Naive B cell (primary cell): Measurements from ENCODE around the gene DNAH1. TPM values are rescaled to one million over a fixed set of nuclear protein-coding genes. Genes with fewer than 3 reads are reported as not detected.
A peak's percentile ranks its signal among the peaks of the same experiment; 100 is the strongest.

Experiments used
- ATAC-seq, 2 donors: fragments of 150-1000 bp; cut with Tn5 transposase; 2 replicates each; pipeline ENCODE4 v1.10.0; 2021; ENCODE audit warnings: low read depth in 2 of 2, mild to moderate bottlenecking in 2 of 2, moderate library complexity in 2 of 2
- DNase-seq: peaks from one replicate; pipeline ENCODE4 v3.0.0; 2022
- H3K27ac Mint-ChIP-seq, 6 donors: one replicate each; pipeline ENCODE4 v1.8.0; 2020 to 2022; ENCODE audit warnings: mild to moderate bottlenecking in 6 of 6, mixed read lengths in 6 of 6, moderate library complexity in 5 of 6, inconsistent platforms in 2 of 6
- H3K27me3 Mint-ChIP-seq, 3 donors: one replicate each; pipeline ENCODE4 v1.8.0; 2021 to 2022; ENCODE audit warnings: mixed read lengths in 3 of 3, mild to moderate bottlenecking in 1 of 3
- H3K36me3 Mint-ChIP-seq, 2 donors: one replicate each; pipeline ENCODE4 v1.8.0; 2020 to 2022; ENCODE audit warnings: mixed read lengths in 2 of 2, inconsistent platforms in 1 of 2, mild to moderate bottlenecking in 1 of 2
- H3K4me1 Mint-ChIP-seq, 3 donors: one replicate each; pipeline ENCODE4 v1.8.0; 2020 to 2022; ENCODE audit warnings: mixed read lengths in 3 of 3, inconsistent platforms in 1 of 3, mild to moderate bottlenecking in 1 of 3, moderate library complexity in 1 of 3
- H3K4me3 Mint-ChIP-seq, 8 donors: one replicate each; pipeline ENCODE4 v1.8.0; 2020 to 2022; ENCODE audit warnings: mild to moderate bottlenecking in 8 of 8, mixed read lengths in 8 of 8, moderate library complexity in 8 of 8, inconsistent platforms in 2 of 8
- H3K9me3 Mint-ChIP-seq, 7 donors: one replicate each; pipeline ENCODE4 v1.8.0; 2020 to 2022; ENCODE audit warnings: mixed read lengths in 7 of 7, mild to moderate bottlenecking in 5 of 7, inconsistent platforms in 2 of 7, moderate library complexity in 1 of 7
- polyA plus RNA-seq, 6 donors: library from polyadenylated mRNA; unstranded; fragments of 300-500 nt; fragmentation: Illumina TruSeq; gene quantifications; one replicate each; pipeline ENCODE4 v1.2.3, GENCODE V29; 2021; ENCODE audit warnings: low read depth in 6 of 6

DNAH1 gene
- polyA plus RNA-seq, 6 donors from 2014 or later = 0.45 to 1.6 (median 0.65) TPM; not detected in 1

DNA sequence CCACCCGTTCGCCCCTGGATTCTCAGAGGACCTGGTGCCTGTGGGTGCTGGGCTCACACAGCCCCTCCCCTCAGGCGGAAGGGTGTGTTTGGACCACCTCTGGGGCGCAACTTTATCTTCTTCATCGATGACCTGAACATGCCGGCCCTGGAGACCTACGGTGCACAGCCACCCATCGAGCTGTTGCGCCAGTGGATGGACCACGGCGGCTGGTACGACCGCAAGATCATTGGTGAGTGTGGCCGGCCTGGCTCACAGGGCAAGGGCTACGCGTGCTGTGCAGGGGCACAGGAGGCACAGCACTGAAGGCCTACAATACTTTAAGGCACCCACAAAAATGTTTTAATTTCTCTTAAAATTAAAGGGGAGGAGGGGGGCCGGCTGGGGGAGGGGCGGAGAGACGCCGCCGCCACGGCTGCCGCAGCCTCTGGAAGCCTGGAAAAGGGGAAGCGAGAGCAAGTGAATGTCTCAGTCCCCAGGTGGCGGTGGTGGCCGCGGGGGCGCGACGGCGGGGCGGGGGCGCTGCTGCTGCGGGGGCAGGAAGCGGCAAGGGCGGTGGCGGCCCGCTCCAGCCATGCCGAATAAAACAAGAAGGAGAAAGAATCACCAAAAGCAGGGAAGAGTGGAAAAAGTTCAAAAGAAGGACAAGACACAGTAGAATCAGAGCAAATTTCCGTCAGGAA lies 56.8 kb downstream of the DNAH1 start:
- Mint-ChIP-seq H3K4me3 (peak overlapping the region; percentile 46 to 88 (median 66)), H3K9me3 (no peaks in the 10 kb centered on the region), H3K4me1 (peaks cover 20 to 29% (median 21%) of the 10 kb centered on the region in 3 donors), H3K36me3 (peaks cover 0 to 4% of the 10 kb centered on the region in 2 donors), H3K27ac (peak overlapping the region; percentile 12 to 86 (median 80)), H3K27me3 (no peaks in the 10 kb centered on the region)
- DNase-seq (peak; percentile 78), ATAC-seq (peak; percentile 96 to 97)

DNA sequence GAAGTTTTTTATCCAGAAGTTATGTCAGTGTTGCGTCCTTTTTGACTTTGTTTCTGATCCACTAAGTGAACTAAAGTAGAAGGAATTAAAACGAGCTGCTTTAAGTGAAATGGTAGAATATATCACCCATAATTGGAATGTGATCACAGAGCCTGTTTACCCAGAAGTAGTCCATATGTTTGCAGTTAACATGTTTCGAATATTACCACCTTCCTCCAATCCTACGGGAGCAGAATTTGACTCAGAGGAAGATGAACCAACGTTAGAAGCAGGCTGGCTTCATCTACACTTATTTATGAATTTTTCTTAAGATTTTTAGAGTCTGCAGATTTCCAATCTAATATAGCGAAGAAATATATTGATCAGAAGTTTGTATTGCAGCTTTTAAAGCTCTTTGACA lies 57.6 kb downstream of the DNAH1 start:
- H3K27me3 Mint-ChIP-seq = no peaks in the 10 kb centered on the region
- peaks cover 0 to 4% of the 10 kb centered on the region in 2 donors for H3K36me3 Mint-ChIP-seq
- peak overlapping the region; percentile 56 to 86 (median 80) for H3K27ac Mint-ChIP-seq
- DNase-seq (no peak), ATAC-seq (no peak)
- H3K9me3 Mint-ChIP-seq = no peaks in the 10 kb centered on the region
- peaks cover 20 to 29% (median 21%) of the 10 kb centered on the region in 3 donors for H3K4me1 Mint-ChIP-seq
- H3K4me3 Mint-ChIP-seq = peak overlapping the region; percentile 46 to 88 (median 66)

DNA sequence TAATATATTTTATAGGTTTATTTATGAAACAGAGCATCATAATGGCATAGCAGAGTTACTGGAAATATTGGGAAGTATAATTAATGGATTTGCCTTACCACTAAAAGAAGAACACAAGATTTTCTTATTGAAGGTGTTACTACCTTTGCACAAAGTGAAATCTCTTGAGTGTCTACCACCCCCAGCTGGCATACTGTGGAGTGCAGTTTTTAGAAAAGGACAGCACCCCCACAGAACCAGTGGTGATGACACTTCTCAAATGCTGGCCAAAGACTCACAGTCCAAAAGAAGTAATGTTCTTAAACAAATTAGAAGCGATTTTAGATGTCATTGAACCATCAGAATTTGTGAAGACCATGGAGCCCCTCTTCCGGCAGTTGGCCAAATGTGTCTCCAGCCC lies 58.1 kb downstream of the DNAH1 start:
- H3K36me3 Mint-ChIP-seq = peaks cover 0 to 4% of the 10 kb centered on the region in 2 donors
- H3K27ac Mint-ChIP-seq = peak overlapping the region in 4 of 6 donors; percentile 31 to 59 (median 48)
- peaks cover 20 to 29% (median 26%) of the 10 kb centered on the region in 3 donors for H3K4me1 Mint-ChIP-seq
- H3K4me3 Mint-ChIP-seq = no peak overlapping the region
- ATAC-seq = no peak
- H3K27me3 Mint-ChIP-seq = no peaks in the 10 kb centered on the region
- no peaks in the 10 kb centered on the region for H3K9me3 Mint-ChIP-seq
- no peak for DNase-seq

DNA sequence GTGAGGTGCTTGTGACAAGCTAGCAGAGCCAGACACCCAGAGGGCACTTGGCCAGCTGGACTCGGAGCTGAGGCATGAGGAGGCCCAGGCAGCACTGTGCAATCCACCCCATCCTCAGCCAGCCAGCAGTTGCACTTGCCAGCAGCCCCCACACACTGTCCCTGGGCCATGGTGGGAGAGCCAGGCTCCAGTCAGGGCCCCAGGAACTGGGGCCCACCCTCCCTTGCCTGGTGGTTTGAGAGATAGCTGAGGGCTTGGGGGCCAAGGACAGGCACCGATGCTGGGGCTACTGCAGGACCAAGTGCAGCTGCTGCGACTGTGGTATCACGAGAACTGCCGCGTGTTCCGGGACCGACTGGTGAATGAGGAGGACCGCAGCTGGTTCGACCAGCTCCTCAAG lies 63.5 kb downstream of the DNAH1 start:
- DNase-seq (no peak), ATAC-seq (no peak)
- H3K4me1 Mint-ChIP-seq = peaks cover 3 to 15% (median 6%) of the 10 kb centered on the region in 3 donors
- H3K4me3 Mint-ChIP-seq = peak overlapping the region in 1 of 8 donors; percentile 15
- peaks cover 0 to 4% of the 10 kb centered on the region in 2 donors for H3K36me3 Mint-ChIP-seq
- H3K27me3 Mint-ChIP-seq = no peaks in the 10 kb centered on the region
- H3K9me3 Mint-ChIP-seq = no peaks in the 10 kb centered on the region
- H3K27ac Mint-ChIP-seq = peak overlapping the region in 3 of 6 donors; percentile 58 to 76 (median 59)

DNA sequence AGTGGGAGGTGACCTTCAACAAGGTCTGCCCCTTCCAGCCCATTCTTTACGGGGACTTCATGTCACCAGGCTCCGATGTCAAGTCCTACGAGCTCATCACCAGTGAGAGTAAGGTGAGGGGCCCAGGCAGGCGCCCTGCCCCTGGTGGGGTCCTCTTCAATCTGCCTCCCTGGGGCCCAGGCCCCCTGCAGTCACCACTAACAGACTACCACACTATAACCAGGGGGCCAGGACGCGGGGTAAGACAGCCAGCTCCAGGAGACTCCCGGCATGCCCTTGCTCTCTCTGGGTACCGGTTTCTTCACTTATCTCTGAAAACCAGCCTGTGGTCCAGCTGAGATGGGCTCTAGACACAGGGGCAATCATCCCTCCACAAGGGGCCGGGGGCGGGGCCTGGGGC lies 63.9 kb downstream of the DNAH1 start:
- DNase-seq (no peak), ATAC-seq (no peak)
- Mint-ChIP-seq H3K9me3 (no peaks in the 10 kb centered on the region), H3K27ac (peak overlapping the region in 1 of 6 donors; percentile 58), H3K4me3 (no peak overlapping the region), H3K27me3 (no peaks in the 10 kb centered on the region), H3K36me3 (peaks cover 0 to 4% of the 10 kb centered on the region in 2 donors), H3K4me1 (peaks cover 2 to 15% (median 6%) of the 10 kb centered on the region in 3 donors)

DNA sequence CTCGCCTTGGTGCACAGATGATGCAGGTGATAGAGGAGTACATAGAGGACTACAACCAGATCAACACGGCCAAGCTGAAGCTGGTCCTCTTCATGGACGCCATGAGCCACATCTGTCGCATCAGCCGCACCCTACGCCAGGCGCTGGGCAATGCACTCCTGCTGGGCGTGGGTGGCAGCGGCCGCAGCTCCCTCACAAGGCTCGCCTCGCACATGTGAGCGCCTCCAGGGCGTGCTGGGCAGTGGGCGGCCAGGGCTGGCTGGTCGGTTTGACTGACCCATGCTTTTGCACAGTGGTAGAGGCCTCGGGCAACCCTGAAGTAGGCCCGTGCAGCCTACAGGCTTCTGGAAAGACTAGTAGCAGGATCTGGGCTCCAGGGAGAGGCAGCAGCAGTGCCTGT lies 65.5 kb downstream of the DNAH1 start:
- Mint-ChIP-seq H3K4me1 (peaks cover 2 to 18% (median 6%) of the 10 kb centered on the region in 3 donors), H3K27ac (peak overlapping the region in 1 of 6 donors; percentile 24), H3K9me3 (no peaks in the 10 kb centered on the region), H3K4me3 (no peak overlapping the region), H3K36me3 (no peaks in the 10 kb centered on the region), H3K27me3 (no peaks in the 10 kb centered on the region)
- DNase-seq = no peak
- no peak for ATAC-seq

DNA sequence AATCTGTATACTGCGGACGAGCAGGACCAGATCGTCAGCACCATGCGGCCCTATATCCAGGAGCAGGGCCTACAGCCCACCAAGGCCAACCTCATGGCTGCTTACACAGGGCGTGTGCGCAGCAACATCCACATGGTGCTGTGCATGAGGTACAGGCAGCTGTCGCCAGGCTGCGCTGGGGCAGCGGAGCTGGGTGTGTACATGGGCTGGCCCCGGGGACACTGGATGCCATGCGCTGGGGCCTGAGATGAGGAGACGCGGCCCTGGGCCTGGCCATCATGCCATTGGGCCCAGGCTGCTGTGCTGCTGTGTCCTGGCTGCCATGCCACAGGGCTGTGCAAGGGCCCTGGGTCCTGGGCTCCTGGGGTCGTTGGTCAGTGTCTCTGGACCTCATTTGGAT lies 67.3 kb downstream of the DNAH1 start:
- ATAC-seq (no peak), DNase-seq (no peak)
- Mint-ChIP-seq H3K27ac (no peak overlapping the region), H3K36me3 (no peaks in the 10 kb centered on the region), H3K9me3 (no peaks in the 10 kb centered on the region), H3K4me1 (peaks cover 0 to 12% (median 6%) of the 10 kb centered on the region in 3 donors), H3K4me3 (no peak overlapping the region), H3K27me3 (no peaks in the 10 kb centered on the region)

DNA sequence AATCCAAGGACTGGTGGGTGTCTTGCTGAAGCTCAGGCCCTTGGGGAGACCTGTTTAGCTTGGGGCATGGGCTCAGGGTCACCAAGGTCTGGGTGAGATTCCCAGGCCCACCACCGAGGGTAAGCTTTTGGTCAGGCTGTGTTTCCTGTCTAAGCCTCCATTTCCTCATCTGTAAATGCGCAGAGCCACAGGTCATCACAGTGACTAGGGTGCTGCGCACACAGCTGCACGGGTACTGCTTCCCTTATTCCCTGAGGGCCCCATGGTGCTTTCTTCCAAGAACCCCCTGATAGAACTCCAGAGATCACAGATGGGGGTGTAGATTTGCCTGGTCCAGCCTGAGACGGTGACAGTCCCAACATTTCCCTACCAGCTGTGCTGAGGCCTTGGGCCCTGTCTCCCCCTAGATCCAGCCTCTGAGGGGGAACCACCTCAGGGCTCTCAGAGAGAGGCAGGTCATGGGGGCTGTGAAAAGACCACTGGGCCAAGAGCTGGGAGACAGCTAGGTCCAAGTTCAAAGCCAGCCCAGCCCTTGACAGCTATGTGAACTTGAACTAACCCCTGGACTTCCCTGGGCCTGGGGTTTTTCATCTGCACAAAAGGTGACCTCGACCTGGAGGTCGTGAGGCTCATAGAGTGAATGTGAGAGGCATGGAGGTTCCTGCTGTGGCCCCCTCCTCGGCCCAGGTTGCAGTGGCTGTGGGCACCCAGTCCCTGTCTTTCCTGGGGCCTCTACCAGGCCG lies 68.1 kb downstream of the DNAH1 start:
- DNase-seq (no peak), ATAC-seq (no peak)
- Mint-ChIP-seq H3K4me1 (peaks cover 0 to 7% (median 6%) of the 10 kb centered on the region in 3 donors), H3K27me3 (no peaks in the 10 kb centered on the region), H3K36me3 (no peaks in the 10 kb centered on the region), H3K9me3 (no peaks in the 10 kb centered on the region), H3K4me3 (no peak overlapping the region), H3K27ac (no peak overlapping the region)

DNA sequence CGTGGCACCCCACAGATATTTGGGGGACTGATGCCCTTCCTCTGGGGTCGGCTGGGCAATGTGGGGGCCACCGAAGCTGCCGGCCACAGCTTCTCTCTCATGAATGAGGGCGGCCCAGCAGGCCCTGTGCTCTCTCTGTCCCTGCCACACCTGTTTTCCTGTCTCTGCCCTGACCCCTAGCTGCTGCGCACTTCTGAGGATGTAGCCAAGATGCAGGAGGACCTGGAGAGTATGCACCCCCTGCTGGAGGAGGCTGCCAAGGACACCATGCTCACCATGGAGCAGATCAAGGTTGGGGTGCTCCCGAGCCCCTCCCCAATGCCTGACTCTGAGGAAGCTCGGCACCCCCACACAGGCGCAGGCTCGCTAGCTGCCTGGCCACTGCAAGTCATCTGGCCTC lies 69.0 kb downstream of the DNAH1 start:
- H3K4me3 Mint-ChIP-seq = no peak overlapping the region
- H3K9me3 Mint-ChIP-seq = no peaks in the 10 kb centered on the region

DNA sequence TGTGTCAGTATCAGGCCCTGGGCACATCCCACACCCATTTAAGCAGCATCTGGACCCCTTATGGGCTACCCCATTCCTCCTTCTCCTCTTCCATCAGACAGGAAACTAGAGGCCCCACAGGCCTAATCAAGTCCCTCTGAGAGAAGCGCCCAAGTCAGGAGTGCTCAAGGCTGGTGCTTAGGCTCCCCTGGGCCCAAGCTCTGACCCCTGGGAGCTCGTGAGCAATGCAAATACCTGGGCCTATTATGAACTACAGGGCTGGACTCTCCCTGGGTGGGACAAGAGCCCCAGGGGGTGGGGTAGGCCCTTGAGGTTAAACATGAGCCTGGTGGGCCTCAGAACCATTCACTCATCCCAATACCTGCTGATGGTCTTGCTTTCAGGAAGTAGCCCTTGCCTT lies 71.4 kb downstream of the DNAH1 start:
- no peak for DNase-seq
- H3K27ac Mint-ChIP-seq = no peak overlapping the region
- no peaks in the 10 kb centered on the region for H3K27me3 Mint-ChIP-seq
- peaks cover 0 to 10% of the 10 kb centered on the region in 2 donors for H3K36me3 Mint-ChIP-seq
- no peaks in the 10 kb centered on the region for H3K9me3 Mint-ChIP-seq
- no peak overlapping the region for H3K4me3 Mint-ChIP-seq
- H3K4me1 Mint-ChIP-seq = peaks cover 0 to 3% (median 0%) of the 10 kb centered on the region in 3 donors
- no peak for ATAC-seq

More for the DNA sequence above, 69.0 kb downstream of the DNAH1 start:
- H3K4me1 Mint-ChIP-seq = peaks cover 0 to 6% (median 3%) of the 10 kb centered on the region in 3 donors
- no peaks in the 10 kb centered on the region for H3K27me3 Mint-ChIP-seq
- no peaks in the 10 kb centered on the region for H3K36me3 Mint-ChIP-seq
- ATAC-seq = peak; percentile 20 to 27
- no peak for DNase-seq
- peak overlapping the region in 2 of 6 donors; percentile 69 to 75 for H3K27ac Mint-ChIP-seq

DNA sequence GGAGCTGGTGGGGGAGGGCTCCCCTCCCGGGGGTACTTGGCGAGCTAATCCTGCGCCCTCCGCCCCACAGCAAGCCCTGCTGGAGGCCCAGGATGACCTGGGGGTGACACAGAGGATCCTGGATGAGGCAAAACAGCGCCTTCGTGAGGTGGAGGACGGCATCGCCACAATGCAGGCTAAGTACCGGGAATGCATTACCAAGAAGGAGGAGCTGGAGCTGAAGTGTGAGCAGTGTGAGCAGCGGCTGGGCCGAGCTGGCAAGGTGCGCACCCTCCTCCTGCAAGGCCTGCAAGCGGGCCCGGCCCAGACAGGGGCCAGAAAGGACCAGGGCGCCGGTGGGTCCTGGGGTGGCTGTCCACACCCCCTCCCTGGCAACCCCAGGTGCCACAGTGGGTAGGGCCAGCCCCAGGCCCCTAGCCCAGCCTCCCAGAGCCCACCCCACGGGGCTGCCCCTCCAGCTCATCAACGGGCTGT lies 72.3 kb downstream of the DNAH1 start:
- no peak overlapping the region for H3K4me3 Mint-ChIP-seq
- no peak for DNase-seq
- H3K4me1 Mint-ChIP-seq = peaks cover 0 to 9% (median 0%) of the 10 kb centered on the region in 3 donors
- no peak overlapping the region for H3K27ac Mint-ChIP-seq
- ATAC-seq = no peak
- H3K27me3 Mint-ChIP-seq = no peaks in the 10 kb centered on the region
- peaks cover 0 to 18% of the 10 kb centered on the region in 2 donors for H3K36me3 Mint-ChIP-seq
- H3K9me3 Mint-ChIP-seq = no peaks in the 10 kb centered on the region

DNA sequence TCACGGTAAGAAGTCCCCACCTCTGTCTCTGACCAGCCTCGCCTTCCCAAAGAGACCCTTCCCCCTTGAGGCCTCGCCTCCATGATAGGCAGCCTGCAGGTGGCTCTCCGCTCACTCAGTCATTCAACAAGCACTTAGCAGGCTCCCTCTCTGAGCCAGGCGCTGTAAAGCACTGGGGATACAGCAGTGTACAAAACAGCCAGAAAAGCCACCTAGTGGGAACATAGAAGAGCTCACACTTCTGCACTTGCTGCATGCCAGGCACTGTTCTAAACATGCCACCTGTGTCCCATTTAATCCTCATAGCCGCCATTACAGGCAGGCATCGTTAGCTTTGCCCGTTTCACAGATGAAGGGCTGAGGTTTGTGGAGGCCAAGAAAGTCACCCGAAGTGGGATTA lies 72.8 kb downstream of the DNAH1 start:
- ATAC-seq = no peak
- Mint-ChIP-seq H3K9me3 (no peaks in the 10 kb centered on the region), H3K27me3 (no peaks in the 10 kb centered on the region), H3K4me3 (no peak overlapping the region), H3K4me1 (peaks cover 0 to 9% (median 0%) of the 10 kb centered on the region in 3 donors), H3K27ac (no peak overlapping the region), H3K36me3 (peaks cover 0 to 20% of the 10 kb centered on the region in 2 donors)
- no peak for DNase-seq

DNA sequence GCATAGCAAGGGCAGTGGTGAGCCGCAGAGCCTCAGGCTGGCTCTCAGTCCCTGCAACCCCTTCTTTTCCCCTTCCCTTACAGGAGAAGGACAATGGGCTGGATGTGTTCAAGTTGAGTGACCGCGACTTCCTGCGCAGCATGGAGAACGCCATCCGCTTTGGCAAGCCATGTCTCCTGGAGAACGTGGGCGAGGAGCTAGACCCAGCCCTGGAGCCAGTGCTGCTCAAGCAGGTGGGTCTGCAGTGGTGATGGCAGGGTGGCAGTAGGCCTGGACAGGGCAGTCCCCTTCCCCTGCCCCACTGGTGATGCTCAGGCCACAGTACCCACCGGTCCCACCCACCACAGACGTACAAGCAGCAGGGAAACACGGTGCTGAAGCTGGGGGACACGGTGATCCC lies 75.0 kb downstream of the DNAH1 start:
- H3K36me3 Mint-ChIP-seq = peaks cover 0 to 20% of the 10 kb centered on the region in 2 donors
- H3K27me3 Mint-ChIP-seq = no peaks in the 10 kb centered on the region
- H3K4me3 Mint-ChIP-seq = no peak overlapping the region
- DNase-seq = no peak
- no peaks in the 10 kb centered on the region for H3K9me3 Mint-ChIP-seq
- ATAC-seq = no peak
- peaks cover 0 to 6% (median 0%) of the 10 kb centered on the region in 3 donors for H3K4me1 Mint-ChIP-seq
- H3K27ac Mint-ChIP-seq = no peak overlapping the region
